ENCODE measurements around the gene CYB5A. TPM values are rescaled to one million over a fixed set of nuclear protein-coding genes. Genes with fewer than 3 reads are reported as not detected.
"Not testable (repeated sequence)": the region's sequence is repeated elsewhere in the genome, so short reads cannot be mapped to it uniquely, and the experiment has no call there.

CYB5A gene
- total RNA-seq, result 10 to 100 TPM; 63.0 to 70.5 TPM

DNA sequence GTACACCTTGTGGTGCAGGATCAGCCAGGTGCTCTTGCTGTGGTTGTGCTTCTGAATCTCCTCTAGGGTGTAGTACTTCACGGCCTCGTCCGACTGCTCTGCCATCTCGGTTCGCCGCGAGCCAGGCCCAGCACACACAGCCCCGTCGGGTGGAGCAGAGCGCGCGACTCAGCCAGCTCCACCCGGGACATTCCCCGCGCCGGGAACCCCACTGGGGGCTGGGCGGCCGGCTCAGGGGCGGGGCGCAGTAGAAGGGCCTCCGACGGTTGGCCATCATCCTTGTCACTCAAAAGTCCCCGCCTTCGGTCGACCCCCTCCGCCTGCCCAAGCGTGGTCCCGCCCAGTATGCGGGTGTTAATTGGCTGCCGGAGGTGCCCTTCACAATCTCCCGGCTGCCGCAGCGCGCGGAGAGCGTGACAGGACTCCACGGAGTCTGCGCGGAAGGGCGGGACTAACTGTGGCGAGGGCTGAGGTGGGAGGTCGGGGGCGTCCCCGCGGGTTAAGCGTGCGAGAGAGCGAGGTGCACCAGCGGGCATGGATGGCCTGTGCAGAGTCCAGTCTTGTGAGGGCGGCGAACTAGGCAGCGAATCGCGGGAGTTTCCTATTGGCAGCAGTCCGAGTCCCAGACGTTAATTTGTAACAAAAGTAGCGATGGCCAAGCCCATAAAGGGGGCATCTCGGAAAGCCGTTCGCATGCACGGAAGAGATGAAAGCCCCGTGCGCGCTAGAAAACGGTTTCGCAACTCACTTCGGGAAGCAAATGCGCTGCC is at the start of gene CYB5A:
CYB5A (minus strand) TSS at position 193 of the 770 bp plus-strand sequence; CDS start at position 105, 88 bp downstream.
- CTCF ChIA-PET, result no interaction called here

DNA sequence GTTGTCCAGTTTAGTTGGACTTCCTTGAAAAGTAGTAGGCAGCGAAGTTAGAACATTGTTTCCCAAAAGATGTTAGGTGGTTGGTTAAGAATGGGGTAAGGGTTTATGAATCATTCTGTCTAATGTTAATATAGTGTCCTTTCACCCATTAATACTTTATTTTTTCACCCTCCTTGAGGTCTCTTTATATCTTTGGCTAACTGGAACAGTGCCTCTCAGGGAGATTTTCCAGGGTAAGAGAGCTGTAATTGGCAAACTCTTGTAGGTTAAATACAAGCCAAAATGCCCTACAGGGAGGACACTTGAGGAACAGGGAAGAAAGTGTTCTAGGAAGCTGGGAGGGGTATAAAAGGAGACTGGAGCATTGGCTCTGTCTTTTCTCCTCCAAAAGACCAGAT is 46.1 kb upstream of the CYB5A start:
- CTCF ChIA-PET, result no interaction called here
- POLR2A ChIA-PET, result no interaction called here

More for the DNA sequence above, at the start of gene CYB5A:
- POLR2A ChIA-PET, result no interaction called here

DNA sequence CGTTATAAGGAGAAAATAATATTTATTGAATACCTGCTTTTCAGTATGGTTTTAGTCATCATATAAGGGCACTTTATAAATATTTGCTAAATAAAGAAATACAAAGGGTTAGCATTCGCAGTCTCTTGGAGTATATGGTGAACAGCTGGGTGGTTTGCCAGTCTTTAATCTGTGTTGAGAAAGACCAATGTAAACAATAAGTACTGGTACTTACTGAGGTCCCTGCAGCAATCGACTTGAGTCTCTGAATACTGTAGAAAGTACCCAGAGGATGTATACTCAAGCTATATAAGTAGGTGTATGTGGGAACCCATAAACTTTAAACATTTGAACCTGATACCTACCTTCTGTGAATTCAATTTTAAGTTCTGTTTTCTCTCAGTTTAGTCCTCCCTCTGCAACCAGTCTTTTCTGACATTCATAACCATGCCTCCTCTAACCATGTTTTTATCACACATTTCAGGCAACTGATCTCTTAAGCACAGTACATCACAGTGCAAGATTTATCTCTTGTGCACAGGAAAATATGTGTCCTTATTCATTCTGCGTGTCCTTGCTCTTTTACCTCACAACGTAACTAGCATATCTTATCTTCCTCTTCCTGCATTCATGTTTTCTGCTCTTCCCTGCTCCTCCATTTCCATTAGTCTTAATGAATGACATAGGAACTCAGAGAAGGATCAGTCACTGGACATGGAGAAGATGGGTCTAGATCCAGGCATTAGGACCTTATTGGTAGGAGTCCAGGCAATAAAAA is 45.6 kb upstream of the CYB5A start:
- POLR2A ChIA-PET, result no interaction called here
- CTCF ChIA-PET, result no interaction called here

GRCh38 chr18:74336656-74337055 is 44.9 kb upstream of the CYB5A start:
- CTCF ChIA-PET, result no interaction called here

DNA sequence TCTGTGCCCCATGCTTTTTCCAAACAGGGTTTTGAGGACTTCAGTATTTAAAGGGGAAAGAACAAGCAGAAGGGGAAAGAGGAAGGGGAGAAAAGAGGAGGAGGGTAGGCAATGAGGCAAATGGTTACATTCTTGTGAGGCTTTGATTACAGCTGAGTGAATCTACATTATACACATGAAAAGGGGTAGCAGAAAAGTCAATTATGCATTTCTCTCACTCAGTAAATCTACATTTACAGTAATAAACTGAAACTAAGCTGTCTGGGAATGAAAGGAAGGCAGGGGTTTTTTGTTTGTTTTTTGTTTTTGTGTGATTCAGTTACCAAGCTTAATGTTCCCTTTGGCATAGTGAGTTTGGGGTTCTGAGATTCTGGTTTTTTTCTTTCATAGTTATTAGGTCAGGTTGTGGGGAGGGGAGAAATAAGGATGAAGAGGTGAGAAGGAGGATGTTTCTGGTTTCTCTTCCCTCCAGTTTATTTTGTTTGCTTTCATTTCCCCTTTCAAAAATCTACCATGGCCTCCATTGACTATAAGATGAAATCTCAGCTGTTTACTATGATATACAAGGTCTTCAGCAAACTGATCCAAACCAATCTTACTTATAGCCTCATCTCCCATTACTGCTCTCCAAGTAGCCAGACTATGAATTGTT is 42.6 kb upstream of the CYB5A start:
- POLR2A ChIA-PET, result no interaction called here
- CTCF ChIA-PET, result no interaction called here

More at GRCh38 chr18:74336656-74337055, 44.9 kb upstream of the CYB5A start:
- POLR2A ChIA-PET, result no interaction called here

DNA sequence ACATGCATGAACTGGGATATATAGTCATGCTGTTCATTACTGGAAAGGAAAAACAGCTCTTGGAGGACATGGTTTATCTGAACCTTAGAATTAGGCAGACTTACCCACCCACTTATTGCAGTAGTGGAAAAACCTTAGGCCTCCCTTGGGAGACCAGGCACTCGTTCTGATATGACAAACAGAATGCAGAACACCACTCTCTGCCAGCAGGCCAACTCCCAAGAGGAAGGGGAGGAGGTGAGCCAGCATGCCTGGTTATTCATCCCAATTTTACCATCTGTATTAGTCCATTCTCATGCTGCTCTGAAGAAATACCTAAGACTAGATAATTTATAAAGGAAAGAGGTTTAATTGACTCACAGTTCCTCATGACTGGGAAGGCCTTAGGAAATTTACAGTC is 41.3 kb upstream of the CYB5A start:
- ChIA-PET CTCF (no interaction called here), POLR2A (no interaction called here)

DNA sequence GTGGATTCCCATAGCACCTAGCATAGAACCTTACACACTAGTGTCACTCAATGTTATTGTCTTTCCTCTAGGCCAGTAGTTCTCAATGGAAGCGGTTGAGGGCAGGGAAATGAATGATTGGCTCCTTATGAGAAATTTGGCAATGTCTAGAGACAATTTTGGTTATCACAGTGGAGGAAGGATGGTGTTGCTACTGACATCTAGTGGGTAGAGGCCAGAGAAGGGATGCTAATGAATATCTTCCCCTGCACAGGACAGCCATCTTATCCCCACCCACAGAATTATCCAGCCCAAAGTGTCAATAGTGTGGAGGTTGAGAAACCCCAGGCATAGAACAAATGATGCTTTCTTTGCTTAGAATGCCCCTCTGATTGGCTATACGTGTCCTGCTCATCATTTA is 39.6 kb upstream of the CYB5A start:
- POLR2A ChIA-PET, result no interaction called here
- CTCF ChIA-PET, result interaction anchor here (0.5 kb wide), 1 partner anchor 156 kb away, joined by 3 read pairs; no protein-coding TSS in a partner anchor

- ChIA-PET POLR2A (no interaction called here), CTCF (no interaction called here)
Observed at GRCh38 chr18:74329688-74330205, 38.0 kb upstream of the CYB5A start.

DNA sequence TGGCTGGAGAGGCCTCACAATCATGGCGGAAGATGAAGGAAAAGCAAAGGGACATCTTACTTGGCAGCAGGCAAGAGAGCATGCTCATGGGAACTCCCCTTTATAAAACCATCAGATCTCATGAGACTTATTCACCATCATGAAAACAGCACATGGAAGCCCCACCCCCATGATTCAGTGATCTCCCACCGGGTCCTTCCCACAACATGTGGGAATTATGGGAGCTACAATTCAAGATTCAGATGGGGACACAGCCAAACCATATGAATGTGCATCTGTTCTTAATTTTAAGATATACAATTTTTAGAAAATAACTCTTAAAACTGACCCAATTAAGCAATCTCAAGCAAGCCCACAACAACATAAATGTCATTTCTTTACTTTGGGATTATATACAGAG is 36.4 kb upstream of the CYB5A start:
- CTCF ChIA-PET, result no interaction called here
- POLR2A ChIA-PET, result no interaction called here

DNA sequence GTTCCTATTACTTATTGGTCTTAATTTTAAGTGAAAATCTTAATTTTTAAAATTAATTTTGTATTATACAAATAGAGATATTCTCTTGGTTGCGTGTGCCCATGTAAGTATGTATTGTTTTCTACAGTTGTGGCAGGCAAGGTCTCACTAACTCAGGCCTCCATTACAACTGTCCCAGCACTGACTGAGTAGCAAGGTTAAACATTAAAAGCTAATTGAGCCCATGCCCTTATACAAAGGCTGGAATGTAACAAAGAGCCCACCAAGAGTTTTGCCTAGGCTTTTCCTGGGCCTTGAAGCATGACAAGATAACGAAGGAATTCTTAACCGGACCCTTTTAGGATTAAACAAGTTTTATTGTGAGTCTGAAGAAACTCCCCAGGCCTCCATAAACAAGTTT is 35.0 kb upstream of the CYB5A start:
- POLR2A ChIA-PET, result not testable (repeated sequence)
- CTCF ChIA-PET, result interaction anchor here (0.6 to 1.2 kb wide), 2 partner anchors 149 to 225 kb away, joined by 3 to 4 read pairs; no protein-coding TSS in a partner anchor

DNA sequence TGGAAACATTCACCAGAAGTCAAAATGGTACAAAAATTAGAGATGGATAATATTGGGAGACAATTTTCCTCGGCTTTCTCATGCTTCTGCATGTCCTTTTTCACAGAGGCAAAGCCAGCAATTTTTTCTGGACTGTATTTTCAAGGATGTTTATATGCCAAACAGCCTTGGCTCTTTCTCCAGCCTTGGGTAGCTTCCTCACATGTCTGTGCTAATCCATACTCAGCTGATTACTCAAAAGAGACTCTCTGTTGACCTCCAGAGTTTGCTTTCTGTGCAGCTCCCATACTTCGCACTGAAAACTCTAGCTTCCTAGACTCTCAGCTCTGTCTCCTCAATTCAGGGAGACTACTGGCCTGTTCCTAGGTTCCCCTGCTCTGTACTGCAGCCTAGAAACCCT is 34.5 kb upstream of the CYB5A start:
- CTCF ChIA-PET, result interaction anchor here (1.2 kb wide), 1 partner anchor 149 kb away, joined by 4 read pairs; no protein-coding TSS in a partner anchor
- POLR2A ChIA-PET, result no interaction called here

- CTCF ChIA-PET, result no interaction called here
- POLR2A ChIA-PET, result no interaction called here
Observed at GRCh38 chr18:74316257-74317170, 24.8 kb upstream of the CYB5A start.

- ChIA-PET POLR2A (no interaction called here), CTCF (no interaction called here)
Observed at GRCh38 chr18:74315464-74316256, 23.9 kb upstream of the CYB5A start, which contains the start of gene C18orf63. C18orf63 (plus strand) TSS chr18:74315839; CDS start chr18:74317866, 2,027 bp downstream.

- POLR2A ChIA-PET, result no interaction called here
- CTCF ChIA-PET, result no interaction called here
Observed at GRCh38 chr18:74314759-74315463, 23.1 kb upstream of the CYB5A start.

GRCh38 chr18:74311000-74311399 is 19.2 kb upstream of the CYB5A start:
- ChIA-PET CTCF (no interaction called here), POLR2A (no interaction called here)

DNA sequence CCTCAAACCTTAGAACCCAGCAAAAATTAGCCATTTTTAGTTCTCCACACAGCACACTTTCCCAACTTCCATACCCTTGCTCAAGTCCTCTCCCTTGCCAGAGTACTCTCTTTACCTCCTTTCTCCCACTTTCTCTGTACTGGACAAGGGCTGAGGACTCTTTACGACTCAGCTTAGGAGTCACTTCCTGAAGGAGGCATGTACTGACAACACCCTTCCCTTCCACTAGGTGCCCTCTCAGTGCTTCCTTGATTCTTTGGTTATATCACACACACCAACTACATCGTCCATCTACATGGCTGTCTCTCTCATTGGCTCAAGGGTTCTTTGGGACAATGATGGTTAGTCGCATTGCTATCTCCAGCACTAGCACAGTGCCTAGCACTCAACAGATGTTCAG is 18.6 kb upstream of the CYB5A start:
- POLR2A ChIA-PET, result interaction anchor here (0.6 kb wide), 1 partner anchor 152 kb away, joined by 3 read pairs; no protein-coding TSS in a partner anchor
- CTCF ChIA-PET, result no interaction called here

DNA sequence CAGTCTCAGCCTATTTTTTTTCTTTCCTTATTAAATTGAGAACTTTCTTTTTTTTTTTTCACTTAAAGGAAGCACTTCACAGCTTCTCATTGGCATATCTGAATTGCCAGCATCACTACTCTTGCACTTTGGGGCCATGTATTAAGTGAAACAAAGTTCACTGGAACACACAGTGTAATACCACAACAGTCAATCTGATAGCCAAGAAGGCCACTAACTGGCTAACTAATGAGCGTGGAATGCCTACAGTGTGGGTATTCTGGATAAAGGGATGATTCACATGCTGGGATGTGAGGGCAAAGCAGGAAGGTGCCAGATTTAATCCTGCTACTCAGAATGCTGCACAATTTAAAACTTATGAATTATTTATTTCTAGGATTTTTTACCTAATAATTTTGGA is 12.2 kb upstream of the CYB5A start:
- CTCF ChIA-PET, result no interaction called here
- POLR2A ChIA-PET, result no interaction called here

- ChIA-PET CTCF (no interaction called here), POLR2A (no interaction called here)
Observed at GRCh38 chr18:74303306-74303705, 11.5 kb upstream of the CYB5A start.

Data from activated CD8-positive, alpha-beta memory T cell treated with anti-CD3 and anti-CD28 coated beads for 36 hours (primary cell).